Measurements from ENCODE around the gene CFAP251.

DNA sequence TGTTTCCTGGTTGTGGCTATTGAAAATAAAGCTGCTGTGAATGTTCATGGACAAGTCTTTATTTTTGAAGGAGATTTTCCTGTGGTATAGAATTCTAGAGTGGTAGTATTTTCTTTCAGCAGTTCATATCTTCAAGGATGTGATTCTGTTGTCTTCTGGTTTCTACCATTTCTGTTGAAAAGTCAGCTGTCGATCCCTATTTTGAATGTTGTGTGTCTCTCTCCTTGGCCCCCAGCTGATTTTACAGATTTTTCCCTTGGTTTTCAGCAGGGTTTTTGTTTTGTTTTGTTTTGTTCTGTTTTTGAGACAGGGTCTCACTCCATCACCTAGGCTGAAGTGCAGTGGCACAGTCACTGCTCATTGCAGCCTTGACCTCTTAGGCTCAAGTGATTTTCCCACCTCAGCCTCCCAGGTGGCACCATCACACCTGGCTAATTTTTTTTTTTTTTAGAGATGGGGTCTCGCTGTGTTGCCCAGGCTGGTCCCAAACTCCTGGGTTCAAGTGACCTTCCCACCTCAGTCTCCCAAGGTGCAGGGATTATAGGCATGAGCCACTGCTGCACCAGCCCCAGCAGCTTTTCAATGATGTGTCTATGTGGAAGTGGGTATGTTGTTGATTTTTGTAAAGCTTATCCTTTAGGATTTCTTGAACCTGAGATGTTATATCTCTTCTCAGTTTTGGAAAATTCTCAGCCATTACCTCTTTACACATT lies 28.1 kb downstream of the CFAP251 start:
- TF ChIP-seq CTCF (IDR thresholded peaks at IDR 0.05): no peak
- no peak for TF ChIP-seq POLR2A (IDR thresholded peaks at IDR 0.05)
- TF ChIP-seq POLR2AphosphoS5 (IDR thresholded peaks at IDR 0.05): no peak

All from prostate gland (tissue), 2 donors.